CD4-positive, alpha-beta T cell treated with Interleukin-17A for 1 hour (primary cell): ENCODE data around the gene CHST15.

ENCODE experiments used
- DNase-seq: peaks from one replicate; pipeline ENCODE4 v3.0.0-alpha.2; 2020

Gene CHST15

DNA sequence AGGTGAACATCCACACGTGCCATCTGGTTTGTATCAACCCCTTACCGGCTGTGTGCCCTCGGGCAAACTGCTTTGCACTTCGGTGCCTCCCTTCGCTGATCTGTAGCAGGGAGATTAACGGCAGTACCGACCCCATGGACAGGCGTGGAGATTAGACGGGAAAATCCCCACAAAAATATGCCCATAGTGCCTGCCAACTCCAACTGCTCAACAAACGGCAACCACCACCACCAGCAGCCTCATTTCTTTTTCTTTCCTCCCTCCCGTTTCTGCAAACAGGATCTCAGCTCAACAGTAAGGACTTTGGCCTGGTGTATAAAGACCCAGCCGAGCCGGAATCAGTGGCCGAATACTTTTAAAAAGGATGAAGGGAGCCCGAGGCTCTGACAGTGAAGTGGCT lies 31.0 kb downstream of the CHST15 start:
- no peak for DNase-seq

DNA sequence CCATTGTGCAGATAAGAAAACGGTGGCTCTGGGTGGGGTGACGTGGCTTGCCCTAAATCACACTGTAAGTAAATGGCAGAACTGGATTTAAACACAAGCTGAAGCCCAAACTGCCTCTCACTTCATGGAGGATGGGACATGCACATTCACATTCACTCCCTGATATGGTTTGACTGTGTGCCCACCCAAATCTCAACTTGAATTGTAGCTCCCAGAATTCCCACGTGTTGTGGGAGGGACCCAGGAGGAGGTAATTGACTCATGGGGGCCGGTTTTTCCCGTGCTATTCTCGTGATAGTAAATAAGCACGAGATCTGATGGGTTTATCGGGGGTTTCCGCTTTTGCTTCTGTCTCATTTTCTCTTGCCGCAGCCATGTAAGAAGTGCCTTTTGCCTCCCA lies 32.4 kb downstream of the CHST15 start:
- no peak for DNase-seq

DNA sequence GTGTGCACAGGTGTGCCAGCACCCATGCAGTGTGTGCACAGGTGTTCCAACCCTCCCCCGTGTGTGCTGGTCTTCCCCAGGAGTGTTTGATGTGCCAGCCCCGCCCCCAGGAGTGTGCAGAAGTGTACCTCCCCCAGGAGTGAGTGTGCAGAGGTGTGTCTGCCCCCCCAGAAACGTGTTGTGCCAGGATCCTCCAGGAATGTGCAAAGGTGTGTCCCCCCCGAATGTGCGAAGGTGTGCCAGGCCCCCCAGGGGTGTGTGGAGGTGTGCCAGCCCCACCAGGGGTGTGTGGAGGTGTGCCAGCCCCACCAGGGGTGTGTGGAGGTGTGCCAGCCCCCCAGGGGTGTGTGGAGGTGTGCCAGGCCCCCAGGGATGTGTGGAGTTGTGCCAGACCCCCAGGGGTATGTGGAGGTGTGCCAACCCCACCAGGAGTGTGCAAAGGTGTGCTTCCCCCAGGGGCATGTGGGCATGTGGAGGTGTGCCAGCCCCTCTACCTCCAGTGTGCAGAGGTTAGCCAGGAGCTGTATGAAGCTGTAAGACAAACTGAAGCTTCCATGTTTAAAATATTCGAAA lies 33.2 kb downstream of the CHST15 start:
- no peak for DNase-seq

DNA sequence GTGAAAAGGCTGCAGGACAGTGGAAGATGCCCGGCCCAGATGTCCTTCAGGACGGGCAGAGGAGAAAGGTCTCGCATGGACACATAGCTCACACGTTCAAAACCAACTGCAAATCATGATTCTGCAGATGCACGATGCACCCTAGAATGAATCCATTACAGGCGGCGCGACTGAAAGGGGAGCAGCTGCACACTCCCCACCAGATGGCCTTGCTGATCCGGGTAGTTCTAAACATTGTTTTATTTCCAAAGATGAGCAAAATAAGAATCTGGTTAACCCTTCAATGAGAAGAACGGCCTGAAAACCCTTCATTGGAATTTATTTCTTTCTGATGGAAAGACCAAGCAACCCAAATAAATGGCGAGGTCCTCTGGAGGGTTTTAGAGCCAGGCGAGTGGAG lies 33.8 kb downstream of the CHST15 start:
- DNase-seq: no peak

DNA sequence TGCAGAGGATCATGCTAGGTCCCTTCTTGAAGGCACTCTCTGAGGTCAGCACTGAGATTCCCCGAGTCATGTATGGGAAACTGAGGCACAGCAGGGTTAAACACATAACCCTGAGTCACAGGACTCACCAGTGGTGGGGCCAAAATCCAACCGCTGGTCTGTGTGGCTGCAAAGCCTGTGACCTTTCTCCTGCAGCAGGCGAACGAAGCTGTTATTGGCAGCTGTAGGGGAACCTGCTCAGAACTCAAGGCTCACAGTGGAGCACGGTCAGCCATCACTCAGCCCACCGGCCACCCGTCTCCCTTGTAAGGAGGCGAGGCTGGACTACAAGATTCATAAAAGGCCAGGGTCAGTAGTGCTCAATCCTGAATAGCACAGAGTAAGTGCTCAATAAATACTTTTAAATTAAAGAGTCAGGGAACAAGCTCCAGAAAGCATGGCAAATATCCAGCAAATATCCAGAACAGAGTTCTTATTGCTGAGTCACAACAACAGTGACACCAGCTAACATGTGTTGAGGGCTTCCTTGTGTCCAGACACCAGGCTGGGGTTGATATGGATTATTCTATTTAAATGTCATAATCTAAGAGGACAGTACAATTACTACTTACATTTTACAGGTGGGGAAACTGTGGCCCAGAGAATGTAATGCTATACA lies 34.9 kb downstream of the CHST15 start:
- DNase-seq: no peak

DNA sequence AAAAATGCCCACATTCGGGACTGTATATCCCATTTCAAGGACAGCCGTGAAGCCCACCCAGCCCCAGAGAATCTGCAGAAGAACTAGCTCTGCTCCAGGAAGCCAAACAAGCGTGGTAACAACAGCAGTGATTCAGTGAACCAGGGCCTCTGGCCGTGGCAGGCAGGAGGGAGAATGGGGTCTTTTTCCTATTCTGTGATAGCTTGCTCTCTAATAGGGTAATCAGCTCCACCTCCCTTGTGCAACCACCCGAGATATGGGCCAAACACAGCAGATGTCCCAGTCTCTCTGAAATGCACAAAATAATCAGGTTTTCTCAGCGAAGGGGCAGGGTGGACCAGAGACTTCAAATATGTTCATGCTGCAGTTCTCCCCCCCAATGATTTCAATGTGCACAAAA lies 35.8 kb downstream of the CHST15 start:
- DNase-seq: no peak

DNA sequence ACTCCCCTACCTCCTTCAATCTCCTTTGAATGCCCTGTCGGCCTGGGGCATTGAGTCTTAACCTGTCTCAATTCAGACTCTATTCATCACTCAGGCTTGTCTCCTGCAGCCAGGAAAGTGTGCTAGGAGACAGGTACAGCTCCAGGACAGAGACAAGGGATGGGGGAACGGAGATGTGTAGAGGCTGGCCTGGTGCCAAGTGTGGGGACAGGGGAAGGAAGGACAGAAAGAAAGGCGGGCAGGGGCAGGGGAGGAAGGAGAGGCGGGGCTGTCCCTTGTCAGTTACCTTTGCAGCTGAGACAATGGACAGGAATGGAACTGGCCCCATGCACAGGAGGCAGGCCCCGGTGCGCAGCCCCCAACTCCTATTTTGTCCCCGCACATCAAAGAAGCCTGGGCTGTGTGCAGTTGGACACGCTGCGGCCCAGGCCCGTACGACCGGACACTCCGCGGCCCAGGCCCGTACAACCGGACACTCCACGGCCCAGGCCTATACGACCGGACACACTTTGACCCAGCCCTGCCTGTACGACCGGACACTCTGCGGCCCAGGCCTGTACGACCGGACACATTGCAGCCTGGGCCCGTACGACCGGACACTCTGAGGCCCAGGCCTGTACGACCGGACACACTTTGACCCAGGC lies 36.9 kb downstream of the CHST15 start:
- no peak for DNase-seq

DNA sequence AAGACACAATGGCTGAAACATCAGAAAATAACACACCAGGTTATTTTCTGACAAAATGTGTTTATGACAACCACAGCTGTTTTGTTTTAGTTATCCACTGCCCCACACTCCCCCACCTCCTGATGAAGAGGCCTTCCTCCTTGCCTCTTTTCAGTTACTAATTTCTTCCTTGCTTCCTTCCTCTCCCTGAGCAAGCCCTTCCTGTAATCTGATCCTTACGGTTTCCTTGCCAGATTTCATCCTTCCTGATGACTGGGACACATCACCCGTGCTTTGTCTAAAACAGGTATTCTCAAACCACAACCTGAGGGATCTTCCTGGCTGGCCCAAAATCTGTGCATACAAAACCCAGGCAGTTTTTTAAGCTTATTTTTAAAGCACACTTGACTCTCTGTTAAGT lies 39.4 kb downstream of the CHST15 start:
- DNase-seq: no peak

DNA sequence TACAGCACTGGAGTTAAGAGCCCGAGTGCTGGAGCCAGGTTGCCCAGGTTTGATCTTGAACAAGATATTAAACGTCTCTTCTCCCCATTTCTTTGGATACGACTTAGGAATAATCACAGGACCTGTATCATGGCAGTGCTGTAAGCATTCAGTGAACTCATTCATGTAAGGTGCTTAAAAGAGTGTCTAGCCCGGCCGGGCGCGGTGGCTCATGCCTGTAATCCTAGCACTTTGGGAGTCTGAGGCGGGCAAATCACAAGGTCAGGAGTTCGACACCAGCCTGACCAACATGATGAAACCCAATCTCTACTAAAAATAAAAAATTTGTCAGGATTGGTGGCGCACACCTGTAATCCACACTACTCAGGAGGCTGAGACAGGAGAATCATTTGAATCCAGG lies 40.8 kb downstream of the CHST15 start:
- no peak for DNase-seq

DNA sequence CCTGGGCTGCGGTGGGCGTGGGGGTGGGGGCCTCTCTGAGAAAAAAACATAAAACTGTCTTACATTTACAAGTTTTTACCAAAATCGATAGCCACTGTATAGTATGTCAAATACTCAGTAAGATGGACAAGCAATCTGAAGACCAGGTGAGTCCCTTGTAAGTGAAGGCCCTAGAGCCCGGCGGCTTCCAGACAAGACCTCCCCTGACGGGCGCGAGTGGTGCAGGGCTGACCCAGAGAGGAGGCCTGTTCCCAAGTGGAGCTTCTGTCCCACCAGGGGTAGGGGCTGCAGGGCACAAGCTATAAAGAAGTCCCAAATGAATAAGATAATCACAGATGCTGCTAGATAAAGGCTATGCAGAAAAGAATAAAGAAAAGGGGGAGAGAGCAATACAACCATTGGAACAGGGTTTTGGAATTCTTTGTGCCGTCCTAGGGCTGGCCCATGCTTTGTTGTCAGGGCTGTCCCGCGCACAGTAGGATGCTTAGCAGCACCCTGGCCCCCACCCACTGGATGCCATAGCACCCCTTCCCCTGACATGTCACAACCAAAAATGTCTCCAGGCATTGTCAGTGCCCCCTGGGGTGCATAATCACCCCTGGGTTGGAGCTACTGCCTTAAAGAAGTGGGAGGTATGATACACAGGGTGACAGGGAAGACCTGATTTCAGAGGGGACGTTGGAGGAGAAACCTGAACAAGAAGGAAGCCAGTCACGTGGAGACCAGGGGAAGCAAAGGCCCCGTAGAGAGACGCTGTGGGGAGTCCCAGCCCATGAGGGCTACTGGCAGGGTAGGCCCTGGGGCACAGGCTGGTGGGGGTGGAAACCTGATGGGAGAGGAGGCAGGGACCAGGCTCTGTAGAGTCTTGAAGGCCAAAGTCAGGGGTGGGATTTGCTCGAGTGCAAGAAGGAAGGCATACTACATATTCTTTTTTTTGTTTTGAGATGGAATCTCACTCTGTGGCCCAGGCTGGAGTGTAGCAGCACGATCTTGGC lies 43.1 kb downstream of the CHST15 start:
- no peak for DNase-seq

DNA sequence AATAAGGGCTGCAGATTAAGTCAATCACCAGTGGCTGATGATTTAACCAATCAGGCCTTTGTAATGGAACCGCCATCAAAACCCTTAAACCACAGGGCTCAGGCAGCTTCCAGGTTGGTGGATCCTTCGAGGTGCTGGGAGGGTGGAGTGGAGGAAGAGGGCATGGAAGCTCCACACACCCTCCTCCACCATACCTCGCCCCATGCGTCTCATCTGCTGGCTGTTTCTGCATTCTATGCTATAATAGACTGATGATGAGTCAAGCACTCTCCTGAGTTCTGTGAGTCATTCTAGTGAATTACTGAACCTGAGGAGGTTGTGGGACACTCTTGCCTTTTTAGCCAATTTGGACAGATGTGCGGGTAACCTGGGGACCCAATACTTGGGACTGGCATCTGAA lies 43.9 kb downstream of the CHST15 start:
- DNase-seq: no peak

DNA sequence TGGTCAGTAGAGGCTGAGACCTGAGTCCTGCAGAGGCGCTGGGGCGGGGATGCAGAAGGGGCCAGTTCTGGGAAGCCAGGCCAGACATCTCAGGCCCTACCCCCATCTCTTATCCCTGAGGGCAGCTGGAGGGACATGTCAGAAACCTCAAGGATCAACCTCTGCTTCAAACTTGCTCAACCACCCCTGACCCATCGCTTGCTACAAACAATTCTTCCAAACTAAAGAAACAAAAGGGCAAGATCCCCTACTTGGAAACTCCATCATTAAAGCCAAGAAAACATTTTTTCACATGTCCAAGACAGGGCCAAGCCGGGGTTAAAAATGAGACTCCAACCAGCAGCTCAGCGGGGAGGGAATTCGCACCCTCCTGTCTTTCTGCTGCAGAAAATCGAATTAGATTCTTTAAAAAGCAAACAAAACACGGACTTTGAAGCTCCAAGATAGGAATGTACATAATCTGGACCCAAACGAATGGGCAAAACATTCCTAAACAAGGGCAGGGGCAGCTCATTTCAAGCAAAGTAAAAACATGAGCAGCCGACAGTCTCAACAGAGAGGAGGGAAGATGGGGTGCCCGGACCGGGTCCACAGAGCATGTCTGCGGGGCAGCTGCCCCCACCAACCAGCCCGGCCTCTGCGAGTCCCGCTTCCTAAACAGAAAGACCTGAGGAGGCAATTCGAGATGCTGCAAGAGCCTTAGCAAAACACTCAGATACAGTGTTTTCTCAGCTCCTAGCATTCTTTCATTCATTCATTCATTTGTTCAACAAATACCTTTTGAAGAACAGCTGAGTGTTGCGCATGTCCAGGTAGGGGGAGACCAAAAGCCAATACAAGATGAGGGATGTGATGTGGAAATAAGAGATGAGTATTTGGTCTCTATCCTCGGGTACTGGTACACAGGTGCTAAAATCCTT lies 44.8 kb downstream of the CHST15 start:
- no peak for DNase-seq

DNA sequence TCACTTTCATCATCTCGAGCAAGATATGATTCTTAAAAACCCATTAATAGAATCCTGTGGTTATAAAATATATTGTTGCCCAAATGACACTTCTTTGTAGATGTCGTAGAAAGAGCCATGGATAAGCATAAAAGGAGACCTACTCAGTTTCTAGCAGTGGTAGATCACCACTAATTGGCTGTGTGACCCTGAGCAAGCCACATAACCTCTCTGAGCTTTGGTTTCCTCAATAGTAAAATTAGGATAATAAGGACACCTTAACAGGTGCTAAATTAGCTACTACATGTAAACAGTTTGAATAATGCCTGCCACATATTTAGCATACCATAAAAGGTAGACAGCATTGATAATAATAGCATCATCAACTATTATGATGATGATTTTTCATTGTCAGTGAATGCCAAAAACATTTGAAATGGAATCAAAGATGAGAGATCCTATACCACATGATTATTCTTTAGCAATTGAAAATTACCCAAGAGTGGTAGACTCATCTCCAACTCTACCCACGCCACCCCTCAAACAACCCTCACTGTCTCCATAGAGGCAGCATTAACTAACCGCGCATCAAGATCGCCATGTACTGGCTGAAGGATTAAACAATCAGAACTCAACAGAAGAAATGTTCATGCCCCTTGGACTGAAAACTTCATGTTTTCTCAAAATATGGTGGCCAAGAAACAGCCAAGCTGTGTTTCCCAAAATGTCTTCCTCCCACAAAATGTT lies 45.8 kb downstream of the CHST15 start:
- DNase-seq: no peak

DNA sequence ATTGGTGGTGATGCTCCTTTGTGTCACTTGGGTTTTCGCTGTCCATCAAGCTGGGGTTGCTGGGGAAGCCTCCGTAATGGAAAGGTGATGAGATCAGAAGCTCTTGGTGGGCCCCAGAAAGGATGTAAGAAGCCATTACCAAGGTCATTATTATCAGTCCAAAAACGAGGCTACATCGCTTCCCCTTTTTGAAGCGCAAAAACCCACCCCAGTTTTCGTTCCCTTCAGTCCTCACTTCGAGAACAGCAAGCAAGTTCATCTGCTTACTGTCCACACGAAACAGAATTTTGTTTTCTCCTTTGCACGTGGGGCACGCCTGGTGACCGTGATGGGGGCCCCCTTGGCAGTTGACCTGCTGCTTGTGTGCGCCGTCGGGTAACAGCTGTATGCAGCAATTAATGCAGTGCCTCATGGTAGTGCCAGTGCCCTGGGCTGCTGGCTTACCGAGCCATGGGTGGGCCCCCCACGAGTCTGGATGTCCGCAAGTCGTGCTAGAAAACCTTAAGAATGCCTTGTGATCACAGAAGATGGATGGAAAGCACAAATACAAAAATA lies 47.5 kb downstream of the CHST15 start:
- no peak for DNase-seq

DNA sequence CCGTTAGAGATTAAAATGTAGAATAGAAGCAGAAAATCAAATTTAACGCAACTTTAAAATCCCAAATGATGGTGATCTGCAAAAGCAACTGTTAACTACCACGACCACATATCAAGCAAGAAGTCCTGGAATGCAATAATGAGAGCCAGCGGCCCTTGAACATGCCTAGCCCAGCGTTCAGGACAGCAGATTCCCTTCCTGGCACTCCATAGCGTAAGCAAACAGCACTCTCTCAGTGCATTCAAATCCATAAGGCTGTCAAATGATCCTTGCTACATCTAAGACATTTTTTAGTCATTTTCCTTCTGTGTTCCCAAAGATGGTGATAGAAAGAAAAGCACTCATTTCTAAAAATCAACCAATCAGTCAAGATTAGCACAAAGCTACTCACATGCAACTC lies 48.1 kb downstream of the CHST15 start:
- DNase-seq: no peak

DNA sequence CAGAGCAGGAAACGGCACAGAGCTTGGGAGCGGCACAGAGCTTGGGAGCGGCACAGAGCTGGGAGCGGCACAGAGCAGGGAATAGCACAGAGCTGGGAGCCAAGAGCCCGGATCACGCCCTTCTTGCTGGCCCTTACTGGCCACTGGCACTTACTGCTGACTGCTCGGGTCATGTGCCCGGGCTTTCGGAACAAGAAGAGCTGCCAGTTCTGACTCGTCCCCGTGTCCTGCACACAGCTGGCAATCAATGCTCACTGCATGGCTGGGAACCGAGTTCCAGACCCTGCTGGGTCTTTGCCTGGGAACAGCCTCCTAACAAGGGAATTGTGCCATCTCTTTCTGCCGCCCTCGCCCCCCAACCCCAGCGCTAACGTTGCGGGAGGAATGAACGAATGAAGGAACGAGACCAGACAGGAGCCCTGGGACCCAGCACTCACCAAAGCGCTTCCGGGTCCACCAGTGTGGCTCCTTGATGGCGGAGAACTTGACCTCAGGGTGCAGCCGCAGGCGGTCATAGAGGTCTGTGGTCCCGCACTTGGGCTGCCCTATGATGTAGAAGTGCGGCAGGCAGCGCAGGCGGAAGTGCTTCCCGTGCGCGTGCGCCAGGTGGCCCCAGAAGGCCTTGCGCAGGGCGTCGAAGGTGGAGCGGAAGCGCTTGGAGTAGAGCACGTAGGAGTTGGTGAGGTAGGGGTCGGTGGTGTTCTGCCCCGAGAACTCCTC lies 49.1 kb downstream of the CHST15 start:
- no peak for DNase-seq

DNA sequence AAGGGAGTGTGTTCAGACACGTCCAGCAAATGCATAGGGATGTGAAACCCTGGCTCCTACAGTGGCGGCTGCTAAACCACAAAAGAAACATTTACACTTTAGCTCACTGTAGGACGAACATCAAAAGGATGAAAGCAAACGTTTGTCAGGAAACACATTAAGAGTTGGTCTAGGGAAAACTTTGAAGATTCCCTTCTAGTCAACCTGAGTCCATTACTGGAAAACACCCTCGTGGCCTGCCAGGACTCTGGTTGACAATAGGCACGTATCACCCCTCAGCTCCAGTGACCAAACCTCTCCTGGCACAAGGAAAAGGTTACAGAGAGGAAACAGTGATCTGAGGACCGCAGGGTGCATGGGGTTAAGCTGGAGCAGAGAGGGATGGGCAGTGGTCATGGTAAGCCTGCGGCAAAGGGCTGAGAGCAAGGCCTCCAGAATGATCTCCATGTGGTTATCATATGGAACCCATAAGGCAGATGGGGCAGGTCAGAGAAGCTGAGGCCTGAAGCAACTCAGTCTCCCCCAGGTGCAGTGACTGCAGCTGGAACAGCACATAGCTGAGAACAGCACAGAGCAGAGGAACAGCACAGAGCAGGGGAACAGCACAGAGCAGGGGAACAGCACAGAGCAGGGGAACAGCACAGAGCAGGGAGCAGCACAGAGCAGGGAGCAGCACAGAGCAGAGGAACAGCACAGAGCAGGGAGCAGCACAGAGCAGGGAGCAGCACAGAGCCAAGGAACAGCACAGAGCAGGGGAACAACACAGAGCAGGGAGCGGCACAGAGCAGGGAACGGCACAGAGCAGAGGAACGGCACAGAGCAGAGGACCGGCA lies 49.9 kb downstream of the CHST15 start:
- DNase-seq: peak; percentile 15

DNA sequence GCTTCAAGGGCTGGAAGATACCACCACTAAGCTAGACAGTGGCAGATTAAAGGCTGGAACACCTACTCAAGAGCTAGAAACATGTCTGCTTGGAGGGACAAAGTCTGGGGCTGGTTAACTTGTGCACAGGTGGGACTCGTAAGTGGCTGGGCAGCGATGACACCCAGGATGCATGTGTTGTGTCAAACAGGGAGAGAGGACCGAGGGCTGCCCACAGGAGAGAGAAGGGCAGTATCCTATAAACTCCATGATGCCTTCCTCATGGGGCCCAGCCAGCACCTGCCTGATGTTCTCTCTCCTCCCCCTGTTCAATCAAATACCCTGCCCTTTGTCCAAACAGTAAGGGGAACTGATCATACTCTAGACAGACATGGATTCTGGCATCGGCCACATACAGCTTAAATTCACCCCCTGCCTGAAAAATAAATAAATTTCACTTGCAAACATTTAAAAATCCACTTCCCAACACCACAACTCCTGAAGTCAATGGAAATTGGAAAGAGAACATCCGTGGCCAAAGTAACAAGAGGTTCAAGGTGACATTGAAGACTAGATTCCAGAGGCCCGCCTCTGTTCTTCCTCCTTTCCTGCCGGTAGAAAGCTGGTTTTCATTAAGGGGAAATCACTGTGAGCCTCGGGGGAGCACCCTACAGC lies 50.6 kb downstream of the CHST15 start:
- DNase-seq: no peak
